SK-N-SH treated with all-trans-retinoic acid at 6 μM for 48 hours (cell line): ENCODE results near the gene TANC1.
A peak's percentile ranks its signal among the peaks of the same experiment; 100 is the strongest.

ENCODE experiments used
- ATAC-seq: fragments of 200-7000 bp; cut with Tn5 transposase; 3 replicates; pipeline ENCODE4 v1.9.1; 2020; ENCODE audit warnings: mild to moderate bottlenecking, moderate library complexity
- ARNTL ChIP-seq: fragments of 450-650 bp; formaldehyde crosslinking; IDR thresholded peaks from 2 replicates; pipeline ENCODE4 v1.5.0; 2020; ENCODE audit warnings: low read depth, mild to moderate bottlenecking, moderate library complexity, borderline replicate concordance
- BACH2 ChIP-seq: fragments of 250-450 bp; sonication (Bioruptor Pico); IDR thresholded peaks from 2 replicates; pipeline ENCODE4 v1.9.0; 2021; ENCODE audit warnings: mild to moderate bottlenecking, borderline replicate concordance
- CREB5 ChIP-seq: fragments of 250-450 bp; sonication (Bioruptor Pico); IDR thresholded peaks from 2 replicates; pipeline ENCODE4 v1.5.1; 2020; ENCODE audit warnings: low read depth, mild to moderate bottlenecking, moderate library complexity
- CSDC2 ChIP-seq: fragments of 250-450 bp; sonication (Bioruptor Pico); IDR thresholded peaks from 2 replicates; pipeline ENCODE4 v1.5.0; 2020; ENCODE audit warnings: mild to moderate bottlenecking, moderate library complexity
- CSRNP3 ChIP-seq: fragments of 250-450 bp; sonication (Bioruptor Pico); IDR thresholded peaks from 2 replicates; pipeline ENCODE4 v1.5.1; 2021; ENCODE audit warnings: mild to moderate bottlenecking, moderate library complexity
- ESRRG ChIP-seq: fragments of 250-450 bp; sonication (Bioruptor Pico); IDR thresholded peaks from 2 replicates; pipeline ENCODE4 v1.6.1; 2021; ENCODE audit warnings: mild to moderate bottlenecking
- GLIS3 ChIP-seq: fragments of 250-450 bp; sonication (Bioruptor Pico); IDR thresholded peaks from 2 replicates; pipeline ENCODE4 v1.5.0; 2020; ENCODE audit warnings: mild to moderate bottlenecking, moderate library complexity
- OSR1 ChIP-seq: fragments of 250-450 bp; sonication (Bioruptor Pico); IDR thresholded peaks from 2 replicates; pipeline ENCODE4 v1.8.0; 2022; ENCODE audit warnings: moderate library complexity, mild to moderate bottlenecking, inconsistent platforms
- PATZ1 ChIP-seq: fragments of 250-450 bp; sonication (Bioruptor Pico); IDR thresholded peaks from 2 replicates; pipeline ENCODE4 v1.8.0; 2020; ENCODE audit warnings: mild to moderate bottlenecking, moderate library complexity, borderline replicate concordance
- PPARA ChIP-seq: fragments of 250-450 bp; sonication (Bioruptor Pico); IDR thresholded peaks from 2 replicates; pipeline ENCODE4 v1.5.0; 2020; ENCODE audit warnings: mild to moderate bottlenecking, borderline replicate concordance
- SNAI2 ChIP-seq: fragments of 250-450 bp; sonication (Bioruptor Pico); IDR thresholded peaks from 2 replicates; pipeline ENCODE4 v1.5.0; 2020; ENCODE audit warnings: mild to moderate bottlenecking, moderate library complexity
- TCF4 ChIP-seq: fragments of 250-450 bp; sonication (Bioruptor Pico); IDR thresholded peaks from 2 replicates; pipeline ENCODE4 v1.8.0; 2021; ENCODE audit warnings: mild to moderate bottlenecking, moderate library complexity, borderline replicate concordance
- TOX ChIP-seq: fragments of 250-450 bp; sonication (Bioruptor Pico); IDR thresholded peaks from 2 replicates; pipeline ENCODE4 v1.8.0; 2021; ENCODE audit warnings: mild to moderate bottlenecking, moderate library complexity, borderline replicate concordance
- TSHZ2 ChIP-seq: fragments of 250-450 bp; sonication (Bioruptor Pico); IDR thresholded peaks from 2 replicates; pipeline ENCODE4 v1.5.0; 2020; ENCODE audit warnings: mild to moderate bottlenecking, moderate library complexity
- ZC3H10 ChIP-seq: fragments of 250-450 bp; sonication (Bioruptor Pico); IDR thresholded peaks from 2 replicates; pipeline ENCODE4 v1.5.1; 2021; ENCODE audit warnings: mild to moderate bottlenecking, moderate library complexity
- ZNF565 ChIP-seq: fragments of 450-650 bp; formaldehyde crosslinking; conservative IDR thresholded peaks from 2 replicates; pipeline ENCODE4 v1.5.0; 2020; ENCODE audit warnings: low read depth, mild to moderate bottlenecking, moderate library complexity
- ZNF8 ChIP-seq: fragments of 450-650 bp; formaldehyde crosslinking; IDR thresholded peaks from 2 replicates; pipeline ENCODE4 v1.5.0; 2020; ENCODE audit warnings: mild to moderate bottlenecking, moderate library complexity

The TANC1 gene

GRCh38 chr2:159117658-159118057 is 149.2 kb downstream of the TANC1 start:
- no peak for ATAC-seq
- no peak for TF ChIP-seq PPARA (CRISPR knock-in tag)
- no peak for TF ChIP-seq CSDC2 (CRISPR knock-in tag)
- TF ChIP-seq TSHZ2 (CRISPR knock-in tag), result no peak
- TF ChIP-seq CREB5, result no peak
- TF ChIP-seq TOX (CRISPR knock-in tag), result no peak
- TF ChIP-seq ZC3H10 (CRISPR knock-in tag), result no peak

GRCh38 chr2:159118115-159118858 is 149.8 kb downstream of the TANC1 start:
- peak; percentile 98 for ATAC-seq
- TF ChIP-seq OSR1 (CRISPR knock-in tag), result no peak
- no peak for TF ChIP-seq BACH2
- TF ChIP-seq ZNF8, result no peak
- TF ChIP-seq TCF4 (CRISPR knock-in tag), result no peak
- TF ChIP-seq SNAI2, result no peak
- TF ChIP-seq PATZ1 (CRISPR knock-in tag), result no peak
- no peak for TF ChIP-seq CSRNP3 (CRISPR knock-in tag)
- TF ChIP-seq ZNF565 (CRISPR knock-in tag), result no peak
- TF ChIP-seq ARNTL, result no peak

- ATAC-seq, result 0 out of 3 replicates have a peak, but pooled peaks have one; percentile 8
- peak; percentile 30; the same call in 1 of the 2 replicates for TF ChIP-seq GLIS3 (CRISPR knock-in tag)
- TF ChIP-seq ESRRG (CRISPR knock-in tag), result no peak
- no peak for TF ChIP-seq TOX (CRISPR knock-in tag)
- TF ChIP-seq PATZ1 (CRISPR knock-in tag), result no peak
- TF ChIP-seq, all 23 proteins: peak for 1
Measured at GRCh38 chr2:159118859-159119500, 150.5 kb downstream of the TANC1 start.

GRCh38 chr2:159119652-159120257 is 151.3 kb downstream of the TANC1 start:
- TF ChIP-seq TSHZ2 (CRISPR knock-in tag) (peak; percentile 57; the same call in 1 of the 2 replicates), ZNF8 (no peak), CREB5 (peak; percentile 62), SNAI2 (0 out of 2 replicates have a peak, but pooled peaks have one; percentile 71)
- peak; percentile 34; the same call in 2 of the 3 replicates for ATAC-seq
